Caki2 (cell line): ENCODE measurements around the gene ERC1. TPM values are rescaled to one million over a fixed set of nuclear protein-coding genes. Genes with fewer than 3 reads are reported as not detected.
"Not testable (repeated sequence)": the region's sequence is repeated elsewhere in the genome, so short reads cannot be mapped to it uniquely, and the experiment has no call there.

ENCODE experiments used
- DNase-seq: peaks from one replicate; pipeline ENCODE4 v3.0.0-alpha.2; 2015; ENCODE audit warnings: low read depth
- in situ Hi-C: cut with HindIII; loops from 2 replicates; pipeline ENCODE4 v1.10.0; 2016; ENCODE audit warnings: low sequenced_read_pairs, low pct_unique_long_range_greater_than_20kb, mixed read lengths
- total RNA-seq: library from RNA; depleted of rRNA; stranded (reverse); fragments of >200 nt; shearing (Covaris generic); gene quantifications from 2 replicates; pipeline ENCODE4 v1.2.3, GENCODE V29; 2014; ENCODE audit warnings: low replicate concordance

The ERC1 gene
- total RNA-seq, 1 experiment from 2014 or later: 11.3 TPM

DNA sequence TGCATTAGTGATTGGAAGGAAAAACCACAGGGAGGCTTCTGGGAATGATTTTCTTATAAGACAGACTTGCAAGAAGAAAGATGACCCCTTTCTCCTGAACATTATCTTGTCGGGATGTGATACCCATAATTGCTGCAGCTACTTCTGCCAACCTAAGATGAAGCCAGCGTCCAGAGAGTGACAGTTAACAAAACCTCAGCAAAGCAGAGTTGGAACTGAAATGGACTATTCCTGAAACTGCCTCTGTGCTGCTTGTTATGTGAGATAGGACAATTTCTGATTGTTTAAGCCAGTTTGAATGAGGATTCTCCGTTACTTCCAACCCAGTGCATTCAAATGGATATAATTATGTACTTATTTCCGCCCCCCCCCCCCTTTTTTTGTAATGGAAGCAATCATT, 204.5 kb downstream of the ERC1 start:
- DNase-seq: no peak
- in situ Hi-C loops: no loop called here

DNA sequence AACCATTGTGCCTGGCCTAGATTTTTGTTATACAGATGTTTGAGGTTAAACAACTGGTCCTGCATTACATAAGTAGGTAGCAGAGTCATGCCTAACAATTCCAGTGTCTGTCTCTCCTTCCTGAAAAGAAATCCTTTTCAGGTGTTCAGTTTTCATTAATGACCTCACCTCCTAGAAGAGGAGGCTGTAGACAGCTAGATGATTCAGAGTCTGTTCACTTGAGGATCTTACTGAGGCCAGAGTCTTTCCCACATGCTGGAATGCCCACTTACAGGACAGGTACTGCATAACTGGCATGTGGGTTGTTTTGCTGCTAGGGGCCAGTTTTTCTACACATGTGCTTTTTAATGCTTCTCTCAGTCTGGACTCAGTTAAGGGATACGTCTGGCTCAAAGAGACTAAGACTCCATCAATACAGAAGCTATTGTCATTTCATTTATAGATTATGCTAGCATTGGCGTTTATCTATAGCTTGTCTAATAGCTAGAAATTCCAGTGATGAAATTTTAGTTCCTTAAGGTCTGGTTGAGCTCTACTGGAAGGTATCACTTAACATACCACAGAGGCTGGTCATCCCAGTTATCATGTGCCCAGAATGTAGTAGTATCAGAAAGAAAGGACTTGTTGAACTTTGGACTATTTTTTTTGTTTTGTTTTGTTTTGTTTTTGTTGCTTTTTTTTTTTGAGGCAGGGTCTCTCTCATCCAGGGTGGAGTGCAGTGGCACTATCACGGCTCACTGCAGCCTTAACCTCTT, 206.4 kb downstream of the ERC1 start:
- in situ Hi-C loops: no loop called here
- DNase-seq: no peak

DNA sequence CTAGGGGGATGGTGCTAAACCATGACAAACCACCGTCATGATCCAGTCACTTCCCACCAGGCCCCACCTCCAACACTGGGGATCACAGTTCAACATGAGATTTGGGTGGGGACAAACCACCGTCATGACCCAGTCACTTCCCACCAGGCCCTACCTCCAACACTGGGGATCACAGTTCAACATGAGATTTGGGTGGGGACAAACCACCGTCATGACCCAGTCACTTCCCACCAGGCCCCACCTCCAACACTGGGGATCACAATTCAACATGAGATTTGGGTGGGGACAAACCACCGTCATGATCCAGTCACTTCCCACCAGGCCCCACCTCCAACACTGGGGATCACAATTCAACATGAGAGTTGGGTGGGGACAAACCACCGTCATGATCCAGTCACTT, 207.8 kb downstream of the ERC1 start:
- DNase-seq, in situ Hi-C loops: not testable (repeated sequence)

DNA sequence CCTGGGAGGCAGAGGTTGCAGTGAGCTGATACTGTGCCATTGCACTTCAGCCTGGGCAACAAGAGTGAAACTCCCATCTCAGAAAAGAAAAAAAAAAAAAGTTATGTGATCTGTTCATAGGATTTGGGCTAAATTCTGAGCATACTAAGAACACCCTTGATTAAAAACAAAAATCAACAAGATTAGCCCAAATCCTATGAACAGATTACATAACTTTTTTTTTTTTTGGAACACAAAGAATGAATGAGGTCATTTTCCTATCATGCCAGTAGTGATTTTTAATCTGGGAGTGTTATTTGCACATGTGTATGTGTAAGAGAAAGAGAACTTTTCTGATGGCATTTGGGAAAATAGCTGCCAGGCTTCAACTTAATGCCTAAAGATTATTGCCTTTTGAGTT, 208.7 kb downstream of the ERC1 start:
- no peak for DNase-seq
- in situ Hi-C loops: no loop called here

DNA sequence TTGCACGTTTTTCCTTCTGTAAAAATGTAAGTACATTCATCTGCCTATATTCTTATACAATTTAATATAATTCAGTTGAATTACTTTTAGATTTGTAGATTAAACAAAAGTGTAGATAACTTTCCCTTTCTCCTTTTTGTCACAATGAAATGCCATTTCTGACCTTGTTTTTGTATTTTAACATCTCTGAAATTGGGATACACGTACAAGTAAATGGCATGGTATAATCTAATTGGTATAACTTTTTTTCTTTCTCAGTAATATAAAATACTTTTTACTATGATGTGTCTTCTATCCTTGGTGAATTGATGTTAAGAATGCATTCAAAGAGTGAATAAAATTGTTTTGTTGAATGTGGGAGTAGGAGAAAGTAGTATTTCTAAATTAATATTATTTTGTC, 210.0 kb downstream of the ERC1 start:
- no peak for DNase-seq
- in situ Hi-C loops: no loop called here

DNA sequence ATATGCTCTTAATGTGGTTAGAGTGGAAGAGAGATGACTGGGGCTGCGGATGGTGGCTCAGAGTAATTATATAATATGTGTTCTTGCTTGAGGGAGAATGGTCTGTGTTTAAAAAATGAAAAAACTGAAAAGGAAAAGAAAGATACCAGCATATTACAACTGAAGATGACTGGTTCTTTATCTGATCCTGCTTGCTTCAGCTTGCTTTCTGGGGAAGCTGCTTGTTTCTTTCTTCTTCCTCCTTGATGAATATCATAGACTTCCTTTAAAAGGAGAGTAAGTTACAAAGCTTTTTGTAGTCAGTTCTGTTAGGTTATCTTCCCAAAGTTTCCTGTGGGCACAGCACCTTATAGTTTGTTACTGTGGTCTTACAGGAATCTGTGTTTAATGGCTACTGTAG, 210.9 kb downstream of the ERC1 start:
- in situ Hi-C loops: no loop called here
- no peak for DNase-seq

DNA sequence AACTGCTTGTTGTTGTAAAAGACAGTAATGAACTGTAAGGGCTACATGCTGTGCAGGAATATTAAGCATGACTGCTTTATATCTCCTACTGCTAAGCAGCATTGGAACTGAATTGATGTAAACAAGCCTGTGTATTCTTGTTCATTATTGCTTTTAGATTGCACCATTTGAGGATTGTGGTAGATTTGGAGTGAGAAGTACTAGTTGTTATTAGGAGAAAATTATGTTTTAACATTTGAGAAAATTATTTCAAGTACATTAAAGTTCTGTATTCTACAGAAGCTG, 212.7 kb downstream of the ERC1 start:
- in situ Hi-C loops: no loop called here
- no peak for DNase-seq

DNA sequence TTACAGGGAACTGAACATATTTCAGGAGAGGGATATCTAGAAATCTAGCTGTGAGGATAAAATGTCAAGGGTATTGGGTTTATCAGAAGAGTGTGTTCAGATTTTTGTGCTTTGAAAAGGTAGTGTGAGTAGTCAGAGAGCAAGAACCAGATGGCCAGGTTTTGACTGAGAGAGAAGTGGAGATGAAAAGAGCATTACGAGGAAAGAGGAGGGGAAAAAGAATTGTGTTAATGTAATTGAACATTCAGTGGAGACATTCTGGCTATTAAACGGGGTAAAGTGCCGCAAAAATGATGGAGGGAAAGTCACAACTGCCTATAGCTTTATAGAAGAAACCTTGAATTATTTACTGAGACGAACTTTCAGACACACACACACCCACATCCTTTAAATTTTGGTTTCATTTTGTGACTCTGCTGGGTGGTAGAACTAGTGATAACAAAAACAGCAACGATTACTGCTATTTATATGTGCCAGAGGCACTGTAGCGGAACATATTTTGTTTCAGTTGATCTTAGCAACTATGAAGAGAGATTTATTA, 213.6 kb downstream of the ERC1 start:
- DNase-seq: no peak
- in situ Hi-C loops: no loop called here

DNA sequence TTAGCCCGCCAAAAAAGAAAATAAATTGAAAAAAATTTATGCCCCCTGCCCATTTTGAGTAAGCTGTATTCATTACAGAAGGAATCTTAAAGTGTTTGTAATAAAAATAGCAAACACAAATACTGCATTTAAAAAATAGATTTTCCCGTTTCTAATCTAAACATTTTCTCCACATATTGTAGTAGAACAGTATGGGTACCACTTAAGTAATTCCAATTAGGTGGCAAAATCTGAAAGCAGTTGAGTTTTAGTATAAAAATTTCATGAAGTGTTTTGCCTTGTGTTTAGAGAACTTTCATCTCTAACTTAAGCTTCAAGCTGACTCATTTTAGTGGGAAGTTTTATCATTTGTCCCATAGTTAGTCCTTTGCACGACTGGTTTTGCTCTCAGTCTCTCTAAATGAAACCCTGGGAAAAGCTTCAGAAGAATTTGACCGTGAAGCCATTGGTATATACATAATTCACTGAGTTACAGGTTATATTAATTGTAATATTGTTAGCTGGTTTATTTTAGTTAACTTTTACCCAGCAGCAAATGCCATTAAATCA, 214.6 kb downstream of the ERC1 start:
- in situ Hi-C loops: no loop called here
- DNase-seq: no peak

DNA sequence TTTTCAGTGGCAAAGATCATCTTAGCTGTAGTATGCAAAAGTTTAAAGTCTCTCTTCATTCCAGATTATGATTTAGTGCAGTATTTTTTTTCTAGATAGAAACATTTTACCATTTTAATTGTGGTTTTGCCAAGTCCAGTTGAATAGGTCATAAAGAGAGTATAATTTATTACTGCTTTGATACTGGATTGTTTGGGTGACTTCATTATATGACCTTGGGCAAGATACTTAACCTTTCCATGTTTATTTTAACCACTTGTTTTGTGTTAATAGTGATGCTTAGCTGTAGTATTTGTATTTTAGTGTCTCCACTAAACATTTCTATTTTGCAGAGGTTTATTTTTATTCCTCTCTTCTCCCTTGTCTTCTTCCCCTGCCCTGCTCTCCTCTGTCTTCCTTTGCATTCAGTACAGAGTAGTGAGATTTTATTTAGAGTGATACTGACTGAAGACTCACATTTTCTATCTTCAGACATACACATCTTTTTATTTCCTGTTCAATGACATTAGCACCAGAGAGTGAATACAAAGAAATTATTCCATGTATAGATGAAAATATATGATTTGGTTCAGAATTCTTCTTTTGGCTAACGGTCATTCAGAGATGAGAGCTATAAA, 215.2 kb downstream of the ERC1 start:
- peak; percentile 46 for DNase-seq
- in situ Hi-C loops: no loop called here

DNA sequence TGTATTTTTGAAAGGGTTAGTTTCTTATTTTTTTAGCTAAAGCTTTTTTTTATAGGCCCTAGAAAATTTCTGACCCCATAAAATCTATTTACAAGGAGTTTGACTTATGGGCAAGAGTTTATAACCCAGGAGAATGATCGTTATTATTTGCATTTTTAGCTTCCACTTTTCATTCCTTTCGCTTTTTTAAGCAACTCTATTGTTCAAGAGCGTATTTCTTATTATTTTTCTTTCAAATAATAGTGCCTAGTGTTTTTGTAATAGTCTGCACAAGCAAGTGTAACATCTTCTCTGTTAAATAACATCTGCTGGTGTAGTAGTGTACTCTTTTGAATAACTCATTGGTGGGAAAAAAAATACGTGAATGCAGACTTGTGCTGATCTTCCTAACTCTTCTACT, 216.3 kb downstream of the ERC1 start:
- DNase-seq: no peak
- in situ Hi-C loops: no loop called here

DNA sequence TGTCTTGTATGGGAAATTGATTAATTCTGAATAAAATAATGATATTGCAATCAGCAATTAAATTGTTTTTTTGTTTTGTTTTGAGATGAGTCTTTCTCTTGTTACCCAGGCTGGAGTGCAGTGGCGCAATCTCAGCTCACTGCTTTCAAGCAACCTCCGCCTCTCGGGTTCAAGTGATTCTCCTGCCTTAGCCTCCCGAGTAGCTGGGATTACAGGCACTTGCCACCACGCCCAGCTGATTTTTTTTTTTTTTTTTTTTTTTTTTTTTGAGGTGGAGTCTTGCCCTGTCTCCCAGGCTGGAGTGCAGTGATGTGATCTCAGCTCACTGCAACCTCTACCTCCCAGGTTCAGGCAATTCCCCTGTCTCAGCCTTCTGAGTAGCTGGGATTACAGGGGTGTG, 217.7 kb downstream of the ERC1 start:
- in situ Hi-C loops, DNase-seq: not testable (repeated sequence)

DNA sequence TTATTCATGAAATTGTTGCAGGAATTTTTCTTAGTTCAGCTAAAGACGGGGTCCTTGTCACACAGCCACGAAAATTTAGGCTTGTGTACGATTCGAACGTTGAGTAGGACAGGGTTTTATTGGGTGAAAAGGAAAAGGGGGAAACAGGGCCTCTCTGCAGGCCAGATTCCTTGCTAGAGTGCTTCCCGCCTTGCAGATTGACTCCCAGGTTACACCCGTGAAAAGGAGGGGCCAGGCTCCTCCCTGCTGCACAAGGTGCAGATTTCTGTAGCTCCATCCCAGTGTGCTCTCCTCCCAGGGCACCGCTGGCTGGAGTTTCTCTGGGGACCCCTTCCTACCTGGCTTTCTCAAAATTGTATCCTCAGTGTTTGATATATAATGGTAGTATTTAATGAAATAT, 221.5 kb downstream of the ERC1 start:
- in situ Hi-C loops: no loop called here
- no peak for DNase-seq

DNA sequence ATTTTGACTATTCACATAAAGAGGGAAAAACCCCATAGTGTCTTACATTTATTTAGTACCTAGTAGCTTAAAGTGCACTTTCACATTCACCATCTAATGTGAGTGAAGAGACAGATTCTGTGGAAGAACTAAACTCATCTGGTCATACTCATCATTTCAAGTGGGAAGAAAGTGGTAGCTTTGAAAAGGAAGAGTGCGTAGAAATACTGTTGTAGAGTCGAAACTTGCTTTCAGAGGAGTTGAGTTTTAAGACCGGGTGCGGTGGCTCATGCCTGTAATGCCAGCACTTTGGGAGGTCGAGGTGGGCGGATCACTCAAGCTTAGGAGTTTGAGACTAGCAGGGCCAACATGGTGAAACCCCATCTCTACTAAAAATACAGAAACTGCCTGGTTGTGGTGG, 222.2 kb downstream of the ERC1 start:
- in situ Hi-C loops: no loop called here
- no peak for DNase-seq

DNA sequence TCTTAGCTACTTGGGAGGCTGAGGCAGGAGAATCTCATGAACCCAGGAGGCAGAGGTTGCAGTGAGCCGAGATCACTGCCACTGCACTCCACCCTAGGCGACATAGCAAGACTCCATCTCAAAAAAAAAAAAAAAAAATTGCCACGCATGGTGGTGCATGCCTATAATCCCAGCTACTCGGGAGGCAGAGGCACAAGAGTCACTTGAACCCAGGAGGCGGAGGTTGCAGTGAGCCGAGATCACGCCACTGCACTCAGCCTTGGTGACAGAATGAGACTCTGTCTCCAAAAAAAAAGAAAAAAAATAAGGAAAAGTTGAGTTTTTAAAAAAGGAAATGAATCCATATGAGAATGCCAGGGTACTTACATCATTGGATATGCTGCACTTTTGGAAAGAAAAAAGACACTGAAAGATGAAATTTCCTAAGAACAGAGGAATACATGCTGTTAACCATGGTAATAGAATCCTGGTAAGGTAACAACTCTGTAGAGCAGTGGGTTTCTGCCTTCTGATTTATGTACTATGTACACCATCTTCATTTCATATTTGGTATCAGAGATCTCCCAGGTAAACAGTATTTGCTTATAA, 222.7 kb downstream of the ERC1 start:
- in situ Hi-C loops: no loop called here
- DNase-seq: no peak

DNA sequence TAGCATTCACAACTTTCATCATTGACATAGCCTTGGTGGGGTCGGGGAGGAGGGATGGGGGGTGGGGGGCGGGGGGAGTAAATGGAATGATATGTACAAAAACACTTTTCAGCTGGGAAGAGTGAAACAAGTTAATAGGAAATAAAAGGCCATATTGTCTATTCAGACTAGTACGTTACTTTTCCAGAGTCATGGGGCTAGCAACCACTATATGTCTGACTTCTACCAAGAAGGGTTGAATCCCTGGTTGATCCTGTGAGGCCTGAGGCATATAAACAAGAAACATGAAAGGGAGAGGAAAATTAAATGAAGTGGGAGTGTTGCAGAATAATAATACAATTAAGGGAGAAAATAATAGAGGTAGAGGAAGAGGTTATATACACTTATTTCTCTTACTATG, 225.5 kb downstream of the ERC1 start:
- no peak for DNase-seq
- in situ Hi-C loops: no loop called here

DNA sequence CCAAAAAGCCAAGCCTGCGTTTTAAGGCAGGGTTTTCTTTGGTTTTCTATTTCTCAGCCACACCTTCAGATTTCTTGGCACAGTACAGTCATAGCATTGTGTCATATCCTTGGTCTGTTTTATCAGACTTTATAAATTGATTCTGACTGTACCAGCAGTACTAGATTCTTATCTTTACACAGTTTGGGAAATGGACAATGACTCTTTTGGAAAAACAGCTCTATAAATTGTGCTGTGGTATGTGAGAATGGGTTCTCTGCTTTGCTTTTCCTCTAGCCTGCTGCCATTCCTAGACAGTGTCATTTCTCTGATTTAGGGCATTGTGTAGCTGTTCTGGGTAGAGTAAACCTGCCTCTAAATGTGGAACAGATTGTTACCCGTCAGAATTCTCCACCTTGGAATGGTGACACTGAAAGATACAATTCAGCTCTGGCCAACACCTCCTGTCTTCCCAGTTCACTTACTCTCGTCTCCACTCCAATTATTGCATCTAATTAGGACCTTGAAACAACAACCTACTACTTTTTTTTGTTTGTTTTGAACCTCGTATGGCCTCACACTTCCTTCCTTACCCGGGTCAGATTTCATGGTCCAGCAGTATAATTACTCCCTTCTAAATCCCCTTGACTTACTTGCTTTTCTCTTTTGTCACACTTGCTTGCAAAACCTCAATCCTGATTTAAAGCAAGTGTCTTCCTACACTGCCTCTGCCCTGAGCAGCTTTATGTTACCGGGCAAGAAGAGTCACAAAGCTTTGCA, 226.3 kb downstream of the ERC1 start:
- in situ Hi-C loops: no loop called here
- DNase-seq: peak; percentile 69

DNA sequence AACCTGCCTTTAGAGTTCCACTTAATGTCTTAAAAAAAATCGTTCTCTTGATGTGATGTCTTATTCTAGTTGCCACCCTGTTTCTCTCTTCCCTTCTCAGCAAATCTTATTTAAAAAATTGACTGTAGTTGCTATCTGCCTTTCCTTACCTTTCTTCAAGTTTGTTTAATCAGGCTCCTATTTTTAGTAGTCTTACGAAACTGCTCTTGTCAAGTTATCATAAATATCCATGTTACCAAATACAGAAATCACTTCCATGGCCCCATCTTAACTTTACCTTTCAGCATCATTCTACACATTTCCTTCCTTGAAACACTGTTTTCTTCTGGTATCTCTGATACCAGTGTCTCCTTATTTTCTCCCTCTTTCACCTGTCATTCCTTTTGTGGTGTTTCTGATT, 227.3 kb downstream of the ERC1 start:
- in situ Hi-C loops: no loop called here
- DNase-seq: no peak
